Activated CD4-positive, alpha-beta T cell treated with anti-CD3 and anti-CD28 coated beads, Interleukin-2, amount 50 U/mL, for 16 hours (primary cell): ENCODE results near the gene PHF2.

ENCODE experiments used
- DNase-seq: peaks from one replicate; pipeline ENCODE4 v3.0.0-alpha.2; 2020

The PHF2 gene

GRCh38 chr9:93682155-93682968, 106.0 kb downstream of the PHF2 start:
- DNase-seq: peak; percentile 62

- DNase-seq: no peak
These were observed 107.1 kb downstream of the PHF2 start for GRCh38 chr9:93683331-93684134.

GRCh38 chr9:93684161-93684765, 107.9 kb downstream of the PHF2 start:
- no peak for DNase-seq

- no peak for DNase-seq
These were observed 108.6 kb downstream of the PHF2 start for GRCh38 chr9:93684806-93685543.

GRCh38 chr9:93686127-93686879, 109.9 kb downstream of the PHF2 start:
- DNase-seq: no peak

- no peak for DNase-seq
These were observed 110.5 kb downstream of the PHF2 start for GRCh38 chr9:93686880-93687236.

GRCh38 chr9:93690618-93691017, 114.2 kb downstream of the PHF2 start:
- no peak for DNase-seq

GRCh38 chr9:93693129-93693528, 116.7 kb downstream of the PHF2 start:
- no peak for DNase-seq

- no peak for DNase-seq
These were observed 121.2 kb downstream of the PHF2 start for GRCh38 chr9:93697352-93698139.

GRCh38 chr9:93698140-93698908, 121.9 kb downstream of the PHF2 start:
- no peak for DNase-seq

GRCh38 chr9:93699650-93700049, 123.3 kb downstream of the PHF2 start:
- no peak for DNase-seq

- no peak for DNase-seq
These were observed 125.3 kb downstream of the PHF2 start for GRCh38 chr9:93701494-93702218.

- no peak for DNase-seq
These were observed 125.9 kb downstream of the PHF2 start for GRCh38 chr9:93702261-93702660.

- no peak for DNase-seq
These were observed 132.1 kb downstream of the PHF2 start for GRCh38 chr9:93708289-93708986.

GRCh38 chr9:93708987-93709302, 132.6 kb downstream of the PHF2 start:
- no peak for DNase-seq

GRCh38 chr9:93709600-93710369, 133.4 kb downstream of the PHF2 start:
- no peak for DNase-seq

- no peak for DNase-seq
These were observed 134.0 kb downstream of the PHF2 start for GRCh38 chr9:93710370-93710723.

- no peak for DNase-seq
These were observed 134.6 kb downstream of the PHF2 start for GRCh38 chr9:93711002-93711401.

GRCh38 chr9:93712896-93713295, 136.5 kb downstream of the PHF2 start:
- no peak for DNase-seq
